ENCODE results near the gene SPTBN4. TPM values are rescaled to one million over a fixed set of nuclear protein-coding genes. Genes with fewer than 3 reads are reported as not detected.

SPTBN4 gene
- total and polyA plus RNA-seq, 2 of the 4 experiments (the other 2 are of a cell fraction), result 0.72 to 0.91 TPM

GRCh38 chr19:40608957-40609356, 142.2 kb downstream of the SPTBN4 start:
- H4K20me1 ChIP-seq (ENCODE audit: insufficient read depth, low read length), result no peaks in the 10 kb centered on the region
- H4K8ac ChIP-seq (ENCODE audit: low read depth in 2 of 2, low read length in 2 of 2), result no peak overlapping the region
- H3K79me1 ChIP-seq (ENCODE audit: low read depth in 1 of 2, low read length in 2 of 2), result peaks cover 0 to 12% of the 10 kb centered on the region in 2 experiments; a peak in 2 of 4 replicates
- no peak overlapping the region for H3K4me3 ChIP-seq (ENCODE audit: insufficient read depth, low read depth, low read length)
- no peak overlapping the region for H3K4me2 ChIP-seq (ENCODE audit: low read depth, low read length)
- H3K9ac ChIP-seq (ENCODE audit: low read depth, low read length), result no peak overlapping the region
- H2BK5ac ChIP-seq (ENCODE audit: low read depth, low read length, poor library complexity, severe bottlenecking), result no peak overlapping the region
- H3K27ac ChIP-seq (ENCODE audit: insufficient read depth, low read length), result no peak overlapping the region
- peaks cover 13% of the 10 kb centered on the region for H3K9me1 ChIP-seq (ENCODE audit: insufficient read depth, low read length)
- no peak overlapping the region for H3K18ac ChIP-seq (ENCODE audit: low read depth, low read length)
- in situ Hi-C loops (cut with MboI; ENCODE audit: low sequenced_read_pairs) (loop anchor here (10.0 kb wide), 1 partner anchor 304 kb away; no protein-coding TSS in a partner anchor), dilution Hi-C loops (cut with HindIII; ENCODE audit: low sequenced_read_pairs, unreplicated experiment) (no loop called here), intact Hi-C loops (cut with micrococcal nuclease) (no loop called here)
- ATAC-seq (ENCODE audit: low read depth) (no peak), DNase-seq (no peak)
- H4K91ac ChIP-seq (ENCODE audit: insufficient read depth, low read depth, low read length), result no peak overlapping the region
- no peaks in the 10 kb centered on the region for H3K9me3 ChIP-seq (ENCODE audit: control insufficient read depth, insufficient read depth, low read length)
- TF ChIP-seq USF2 (IDR thresholded peaks at IDR 0.05; ENCODE audit: low read depth, low read length) (no peak), MXI1 (IDR thresholded peaks at IDR 0.05; ENCODE audit: borderline replicate concordance, low read depth, low read length) (no peak), MAZ (IDR thresholded peaks at IDR 0.05; ENCODE audit: borderline replicate concordance, low read depth, low read length) (no peak), RFX5 (IDR thresholded peaks at IDR 0.05; ENCODE audit: low read depth, low read length) (no peak), NFE2L2 (IDR thresholded peaks at IDR 0.05; ENCODE audit: low read depth, low read length) (no peak), FOS (IDR thresholded peaks at IDR 0.05; ENCODE audit: low read depth, low read length) (no peak), POLR2A (IDR thresholded peaks at IDR 0.05; ENCODE audit: low read depth, low read length) (no peak), RCOR1 (IDR thresholded peaks at IDR 0.05; ENCODE audit: insufficient replicate concordance, low read length) (no peak), RAD21 (IDR thresholded peaks at IDR 0.05; ENCODE audit: low read length) (no peak), CEBPB (IDR thresholded peaks at IDR 0.05; ENCODE audit: low read depth, low read length) (no peak), BHLHE40 (IDR thresholded peaks at IDR 0.05; ENCODE audit: low read depth, low read length) (no peak), CHD1 (IDR thresholded peaks at IDR 0.05; ENCODE audit: low read depth, low read length) (no peak), ELK1 (IDR thresholded peaks at IDR 0.05; ENCODE audit: borderline replicate concordance, low read depth, low read length) (no peak)
- CTCF ChIA-PET, result no interaction called here
- BruUV-seq (replicated peaks), result no TSS peak
- H3K4ac ChIP-seq (ENCODE audit: low read depth, low read length), result no peak overlapping the region
- H2AK9ac ChIP-seq (replicated peaks; ENCODE audit: low read depth, low read length, poor library complexity), result no peak overlapping the region
- no peak overlapping the region for H2BK20ac ChIP-seq (ENCODE audit: low read depth, low read length)
- H3K56ac ChIP-seq (ENCODE audit: extremely low read depth, insufficient read depth, low read length), result no peak overlapping the region
- H4K5ac ChIP-seq (ENCODE audit: low read depth, low read length), result no peak overlapping the region
- H3K27me3 ChIP-seq (ENCODE audit: control insufficient read depth, insufficient read depth, low read length), result no peaks in the 10 kb centered on the region
- H3K36me3 ChIP-seq (ENCODE audit: control insufficient read depth, insufficient read depth, low read length), result peaks cover 27% of the 10 kb centered on the region; the same call in 1 of the 2 replicates
- H2BK120ac ChIP-seq (ENCODE audit: low read depth, low read length), result no peak overlapping the region
- H2AFZ ChIP-seq (replicated peaks; ENCODE audit: low read length, poor library complexity), result no peak overlapping the region
- 100% methylated on average over 2 of the region's 4 CpGs; no CpG with 5 or more reads in 1 of the 2 experiments for WGBS, 2 experiments (ENCODE audit: extremely low coverage in 2 of 2, insufficient read length in 1 of 2)
- no peak overlapping the region for H2AK5ac ChIP-seq (ENCODE audit: low read depth, low read length)
- no peak overlapping the region for H3K14ac ChIP-seq (replicated peaks; ENCODE audit: low read depth, low read length)
- POLR2A ChIA-PET (ENCODE audit: unreplicated experiment), result no interaction called here
- peaks cover 16% of the 10 kb centered on the region; the same call in 1 of the 2 replicates for H3K4me1 ChIP-seq (ENCODE audit: control insufficient read depth, insufficient read depth, low read length)
- H3K23ac ChIP-seq (ENCODE audit: low read depth, low read length), result no peak overlapping the region
- no peak overlapping the region for H2BK15ac ChIP-seq (ENCODE audit: low read depth, low read length)
